ENCODE data around the gene FAM72A.
"Not testable (repeated sequence)": the region's sequence is repeated elsewhere in the genome, so short reads cannot be mapped to it uniquely, and the experiment has no call there.

Gene FAM72A

DNA sequence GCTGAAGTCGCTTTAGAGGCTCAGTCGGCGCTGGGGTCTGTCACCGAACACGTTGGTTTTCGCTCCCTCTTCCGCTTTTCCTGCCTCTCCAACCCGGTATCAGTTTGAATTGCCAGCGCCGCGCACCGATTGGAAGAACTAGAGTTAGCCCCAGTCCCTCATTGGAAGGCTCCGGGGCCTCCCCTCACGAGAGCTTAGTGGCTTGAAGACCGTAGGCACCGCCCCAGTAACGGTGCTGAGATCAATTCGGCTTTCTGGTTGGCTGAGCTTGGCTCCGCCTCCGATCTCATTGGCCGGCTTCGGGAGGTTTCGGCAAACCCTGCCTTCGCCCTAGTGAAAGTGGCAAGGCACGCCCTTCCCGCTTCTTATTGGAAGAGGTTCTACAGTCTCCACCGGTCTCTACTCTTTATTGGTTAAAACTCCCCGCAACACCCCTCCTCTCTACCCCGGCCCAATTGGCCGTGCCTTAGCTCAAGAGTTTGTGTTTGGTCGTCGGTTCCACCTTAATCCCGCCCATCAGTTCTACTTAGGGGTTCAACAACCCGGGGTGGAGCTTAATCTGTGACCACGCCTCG, at the start of gene FAM72A:
TSS of gene FAM72A (minus strand) at position 51 of the 575 bp plus-strand sequence. CDS start 814 bp downstream, outside the sequence.
- DNase-seq (ENCODE audit: low spot score) = peak; percentile 73

GRCh38 chr1:206250953-206251681, 48.5 kb upstream of the FAM72A start:
- not testable (repeated sequence) for DNase-seq (ENCODE audit: low spot score)

DNA sequence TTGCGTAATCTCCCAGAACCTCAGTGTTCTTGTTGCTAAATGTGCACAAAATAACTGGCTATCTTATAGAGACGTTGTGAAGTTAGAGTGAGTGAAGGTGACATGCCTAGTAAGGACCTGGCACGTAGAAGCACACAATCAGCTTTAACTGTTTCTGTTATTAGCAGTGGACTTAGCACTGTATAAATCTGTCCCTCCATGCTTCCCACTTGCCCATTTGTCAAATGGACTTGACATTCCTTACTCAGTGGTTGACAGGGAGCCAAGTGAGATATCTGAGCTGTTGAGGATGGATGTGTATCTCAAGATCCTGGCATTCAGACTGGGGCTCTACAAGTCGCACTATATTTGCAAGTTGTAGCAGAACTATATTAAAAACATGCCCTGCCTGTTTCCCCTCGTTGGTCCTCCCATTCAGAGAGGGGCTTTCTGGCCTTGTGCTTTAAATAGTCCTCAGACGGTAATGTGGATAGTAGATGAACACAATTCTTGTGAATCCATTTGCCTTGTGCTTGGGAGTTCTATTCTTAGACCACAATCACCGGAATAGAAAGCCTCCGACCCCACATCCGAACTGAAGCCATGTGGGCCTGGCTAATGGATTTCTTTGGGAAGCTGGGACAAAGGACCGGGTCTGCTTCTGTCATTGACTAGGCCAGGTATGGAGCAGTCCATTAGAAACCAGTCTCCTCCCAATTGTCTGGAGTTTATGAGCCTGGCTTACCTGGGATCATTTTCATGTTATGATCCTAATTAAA, 43.7 kb upstream of the FAM72A start:
- DNase-seq (ENCODE audit: low spot score) = not testable (repeated sequence)

GRCh38 chr1:206245479-206245878, 42.8 kb upstream of the FAM72A start:
- not testable (repeated sequence) for DNase-seq (ENCODE audit: low spot score)

- DNase-seq (ENCODE audit: low spot score) = not testable (repeated sequence)
Measured at GRCh38 chr1:206243335-206243734, 40.7 kb upstream of the FAM72A start.

DNA sequence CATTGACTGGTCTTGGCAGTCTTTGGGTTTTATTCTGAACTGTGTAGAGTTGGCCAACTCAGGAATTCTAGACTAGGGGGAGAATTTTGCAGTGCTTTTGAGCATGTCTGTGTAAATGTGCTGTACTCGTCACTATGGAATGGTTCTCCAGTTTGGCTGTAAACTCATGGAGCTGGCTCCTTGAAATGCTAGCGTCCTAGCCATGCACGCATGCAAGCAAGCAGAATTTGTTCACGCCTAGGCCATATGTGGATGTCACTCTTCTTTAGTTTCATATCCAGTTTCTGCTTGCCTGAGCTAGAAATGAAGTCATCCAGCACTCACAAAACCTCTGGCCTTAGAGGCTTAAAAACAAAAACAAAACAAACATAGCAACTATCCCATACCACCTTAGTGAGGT, 37.6 kb upstream of the FAM72A start:
- not testable (repeated sequence) for DNase-seq (ENCODE audit: low spot score)

- DNase-seq (ENCODE audit: low spot score) = not testable (repeated sequence)
Measured at GRCh38 chr1:206235190-206235589, 32.6 kb upstream of the FAM72A start.

DNA sequence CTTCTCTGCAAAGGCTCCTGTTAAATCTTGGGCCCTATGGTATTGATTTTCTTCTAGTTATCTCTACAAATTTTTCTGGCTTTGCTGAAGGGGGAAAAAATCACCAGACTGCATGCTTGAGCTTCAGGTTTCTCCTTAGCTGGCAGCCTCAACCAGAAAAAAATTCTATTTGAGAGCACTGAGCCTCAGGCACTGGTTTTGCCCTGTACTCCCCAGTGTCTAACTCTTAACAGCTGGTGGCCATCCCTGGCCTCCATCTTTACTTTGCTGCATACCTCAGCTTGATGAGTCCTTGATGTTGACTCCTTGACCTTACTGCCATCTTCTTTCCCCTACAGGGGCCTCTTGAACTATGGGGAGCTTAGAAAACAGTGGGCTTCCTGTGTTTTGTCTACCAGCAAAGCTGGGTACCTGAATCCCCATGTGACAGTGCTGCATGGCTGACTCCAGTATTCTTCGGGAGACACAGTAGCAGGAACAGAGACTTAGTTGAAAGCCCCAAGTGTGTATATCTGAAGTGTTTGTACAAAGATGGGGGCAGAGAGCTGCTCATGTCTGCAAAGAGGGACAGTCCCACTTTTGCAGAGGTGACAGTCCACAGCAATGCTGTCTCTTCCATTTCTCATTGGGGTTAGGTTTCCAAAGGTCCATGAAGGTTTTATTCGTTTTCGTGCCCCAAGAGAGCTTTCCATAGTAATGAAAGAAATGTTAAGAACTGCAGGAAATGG, 31.7 kb upstream of the FAM72A start:
- not testable (repeated sequence) for DNase-seq (ENCODE audit: low spot score)

GRCh38 chr1:206232970-206233645, 30.5 kb upstream of the FAM72A start:
- DNase-seq (ENCODE audit: low spot score) = not testable (repeated sequence)

- DNase-seq (ENCODE audit: low spot score) = not testable (repeated sequence)
Measured at GRCh38 chr1:206231989-206232388, 29.4 kb upstream of the FAM72A start.

DNA sequence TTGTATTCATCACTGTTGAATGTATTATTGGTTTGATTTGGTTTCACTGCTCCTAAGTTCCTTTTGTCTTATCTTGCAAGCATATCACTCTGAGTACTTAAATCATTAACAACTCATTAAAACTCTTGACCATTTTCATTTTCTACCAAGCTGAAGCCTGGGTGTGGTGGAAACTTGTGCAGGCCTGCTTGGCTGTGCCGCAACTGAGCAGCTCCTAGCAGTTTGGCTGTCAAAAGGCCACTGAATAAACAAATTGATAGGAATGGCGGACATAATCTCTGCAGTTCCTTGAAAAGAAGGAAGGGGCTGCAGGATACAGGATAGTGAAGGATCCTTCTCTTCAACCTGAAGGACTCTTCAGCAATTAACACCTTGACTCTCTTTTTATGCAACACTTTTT, 26.6 kb upstream of the FAM72A start:
- DNase-seq (ENCODE audit: low spot score) = not testable (repeated sequence)

DNA sequence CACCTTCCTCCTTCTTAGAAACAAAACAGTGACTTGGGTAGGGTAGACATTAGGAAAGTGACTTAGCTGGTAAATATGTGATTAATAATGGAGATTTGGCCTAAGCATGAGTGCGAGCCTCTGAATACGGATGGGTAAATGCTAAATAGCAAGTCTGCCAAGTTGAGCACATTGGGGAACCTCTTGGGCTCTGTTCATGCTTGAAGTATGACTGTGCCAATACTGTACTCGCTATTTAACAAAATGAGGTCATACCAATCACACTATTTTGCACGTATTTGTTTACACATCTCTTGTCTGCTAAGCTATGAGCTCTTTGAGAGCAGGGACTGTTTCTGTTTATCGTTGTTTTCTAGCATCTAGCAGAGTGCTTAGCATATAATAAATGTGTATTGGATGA, 24.2 kb upstream of the FAM72A start:
- not testable (repeated sequence) for DNase-seq (ENCODE audit: low spot score)

DNA sequence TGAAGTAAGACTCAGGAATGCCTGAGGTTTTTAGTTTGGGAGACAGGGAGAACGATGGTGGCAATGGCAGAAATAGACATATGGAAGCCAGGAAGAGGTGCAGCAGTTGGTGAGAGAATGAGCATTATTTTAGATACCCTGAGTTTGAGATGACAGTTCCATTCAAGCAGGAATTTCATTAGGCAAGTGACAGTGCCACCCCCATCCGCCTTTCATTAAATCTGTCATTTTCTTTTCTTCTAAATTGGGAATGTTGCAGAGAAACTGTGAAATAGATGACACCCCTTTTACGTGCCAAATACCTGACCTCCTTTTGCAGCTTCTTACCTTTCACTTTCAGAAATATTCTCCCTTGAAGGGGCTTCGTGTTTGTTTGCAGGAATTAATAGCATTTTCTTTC, 22.7 kb upstream of the FAM72A start:
- not testable (repeated sequence) for DNase-seq (ENCODE audit: low spot score)

- not testable (repeated sequence) for DNase-seq (ENCODE audit: low spot score)
Measured at GRCh38 chr1:206224190-206224776, 21.6 kb upstream of the FAM72A start.

GRCh38 chr1:206221585-206221984, 18.9 kb upstream of the FAM72A start:
- DNase-seq (ENCODE audit: low spot score) = not testable (repeated sequence)

GRCh38 chr1:206220332-206221000, 17.8 kb upstream of the FAM72A start:
- not testable (repeated sequence) for DNase-seq (ENCODE audit: low spot score)

DNA sequence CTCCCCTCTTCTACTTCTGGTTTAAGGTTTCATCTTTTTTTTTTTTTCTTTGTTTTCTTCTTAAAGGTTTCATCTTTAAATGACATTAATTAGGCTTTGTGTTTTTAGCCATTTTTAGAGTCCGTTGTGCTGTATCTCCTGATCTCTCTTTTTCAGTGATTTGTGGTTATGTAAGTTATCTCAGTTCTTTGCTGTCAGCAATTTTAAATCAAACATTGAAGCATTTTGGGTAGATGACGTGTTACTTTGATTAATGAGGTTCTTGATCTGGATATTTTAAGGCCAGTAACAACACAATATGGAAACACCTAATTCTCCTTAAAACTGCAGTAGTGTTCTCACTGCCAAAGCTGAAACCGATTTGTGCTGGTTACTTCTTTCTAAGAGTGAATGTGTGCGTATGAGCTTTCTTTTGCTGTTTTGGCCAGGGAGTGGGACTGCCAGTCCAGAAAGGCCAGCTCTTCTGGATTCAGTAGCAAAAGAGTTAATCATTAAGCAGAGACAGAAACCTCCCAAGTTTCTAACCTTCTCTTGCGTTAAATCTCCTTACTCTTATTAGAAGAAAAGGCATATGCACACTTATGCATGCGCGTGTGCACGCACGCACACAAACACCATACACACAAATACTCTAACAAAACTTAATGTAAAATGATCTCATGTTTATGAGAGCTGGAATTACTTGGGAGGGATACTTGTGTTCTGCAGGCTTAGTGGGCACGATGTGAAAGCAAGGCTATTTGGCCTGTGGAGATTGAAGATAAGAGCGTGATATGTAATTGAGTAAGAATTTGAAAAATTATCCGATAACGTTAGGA, 17.1 kb upstream of the FAM72A start:
- not testable (repeated sequence) for DNase-seq (ENCODE audit: low spot score)

- DNase-seq (ENCODE audit: low spot score) = not testable (repeated sequence)
Measured at GRCh38 chr1:206218765-206219164, 16.1 kb upstream of the FAM72A start.

- DNase-seq (ENCODE audit: low spot score) = not testable (repeated sequence)
Measured at GRCh38 chr1:206218285-206218684, 15.6 kb upstream of the FAM72A start.

Data from AG08396 (cell line).